NCI-H146 (cell line): ENCODE data around the gene USF2.

Source experiments
- DNase-seq: peaks from one replicate; lab custom pipeline; 2025; lab: John Stamatoyannopoulos, UW

USF2 gene

GRCh38 chr19:35299523-35300338 is 31.0 kb downstream of the USF2 start:
- no peak for DNase-seq

GRCh38 chr19:35300339-35300649 is 31.5 kb downstream of the USF2 start:
- DNase-seq, result no peak

- DNase-seq, result no peak
Observed at GRCh38 chr19:35301961-35302360, 33.2 kb downstream of the USF2 start.

- no peak for DNase-seq
Observed at GRCh38 chr19:35302446-35302845, 33.7 kb downstream of the USF2 start.

GRCh38 chr19:35303357-35303915 is 34.7 kb downstream of the USF2 start:
- no peak for DNase-seq

- no peak for DNase-seq
Observed at GRCh38 chr19:35304036-35304435, 35.3 kb downstream of the USF2 start.

- DNase-seq, result no peak
Observed at GRCh38 chr19:35305181-35305580, 36.4 kb downstream of the USF2 start.

- no peak for DNase-seq
Observed at GRCh38 chr19:35306473-35307246, 37.9 kb downstream of the USF2 start.

GRCh38 chr19:35307931-35308330 is 39.2 kb downstream of the USF2 start:
- DNase-seq, result no peak

GRCh38 chr19:35308910-35309309 is 40.1 kb downstream of the USF2 start:
- no peak for DNase-seq

GRCh38 chr19:35309481-35310279 is 40.9 kb downstream of the USF2 start:
- DNase-seq, result no peak

- DNase-seq, result no peak
Observed at GRCh38 chr19:35310331-35310730, 41.6 kb downstream of the USF2 start.

GRCh38 chr19:35310811-35311465 is 42.2 kb downstream of the USF2 start:
- DNase-seq, result no peak

GRCh38 chr19:35311901-35312665 is 43.3 kb downstream of the USF2 start:
- no peak for DNase-seq

- DNase-seq, result no peak
Observed at GRCh38 chr19:35313587-35313986, 44.8 kb downstream of the USF2 start.

GRCh38 chr19:35314031-35314430 is 45.3 kb downstream of the USF2 start:
- DNase-seq, result no peak

GRCh38 chr19:35314858-35315470 is 46.2 kb downstream of the USF2 start:
- DNase-seq, result no peak

- no peak for DNase-seq
Observed at GRCh38 chr19:35315883-35316282, 47.1 kb downstream of the USF2 start.

- no peak for DNase-seq
Observed at GRCh38 chr19:35316560-35316959, 47.8 kb downstream of the USF2 start.

GRCh38 chr19:35317464-35318043 is 48.8 kb downstream of the USF2 start:
- no peak for DNase-seq
